IPS-18c (cell line): ENCODE measurements around the gene FUT9.

Experiments
- H3K4me3 ChIP-seq: 2 replicates; pipeline ENCODE4 v1.7.0; 2013; ENCODE audit warnings: low read depth, mild to moderate bottlenecking, low read length, moderate library complexity; ENCODE audit not compliant: insufficient read depth
- H3K9me3 ChIP-seq: one replicate; pipeline ENCODE4 v1.6.1; 2013; ENCODE audit warnings: mild to moderate bottlenecking, low read length, moderate library complexity; ENCODE audit not compliant: control insufficient read depth, insufficient read depth

Gene FUT9

GRCh38 chr6:96151707-96152106 is 135.9 kb downstream of the FUT9 start:
- no peak overlapping the region for H3K4me3 ChIP-seq
- H3K9me3 ChIP-seq, result no peaks in the 10 kb centered on the region

DNA sequence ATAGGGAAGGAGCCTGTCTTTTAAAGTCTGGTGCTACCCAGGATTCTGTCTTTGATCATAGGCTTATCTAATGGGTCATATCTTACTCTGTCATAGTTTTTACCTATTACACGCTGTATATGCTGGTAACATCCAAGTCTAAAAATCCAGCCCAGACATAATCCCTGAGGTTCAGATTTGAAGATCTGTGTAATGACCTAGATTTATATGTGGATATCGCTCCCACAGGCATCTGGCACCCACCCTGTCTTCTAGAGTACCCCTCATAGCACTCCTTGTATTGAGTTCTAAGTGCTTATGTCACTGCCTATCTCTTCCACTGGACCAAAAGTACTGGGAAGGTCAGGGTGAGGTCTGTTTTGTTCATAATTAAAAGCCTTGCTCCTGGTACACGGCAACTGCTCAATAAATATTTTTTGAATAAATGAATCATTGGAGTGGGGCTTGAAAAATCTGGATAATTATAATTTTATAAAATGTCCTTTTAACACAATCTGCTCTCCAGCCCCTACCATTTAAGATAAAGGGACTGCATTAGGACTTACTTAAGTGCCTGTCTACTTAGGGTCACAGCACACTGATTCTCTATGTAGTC is 136.4 kb downstream of the FUT9 start:
- no peak overlapping the region for H3K4me3 ChIP-seq

DNA sequence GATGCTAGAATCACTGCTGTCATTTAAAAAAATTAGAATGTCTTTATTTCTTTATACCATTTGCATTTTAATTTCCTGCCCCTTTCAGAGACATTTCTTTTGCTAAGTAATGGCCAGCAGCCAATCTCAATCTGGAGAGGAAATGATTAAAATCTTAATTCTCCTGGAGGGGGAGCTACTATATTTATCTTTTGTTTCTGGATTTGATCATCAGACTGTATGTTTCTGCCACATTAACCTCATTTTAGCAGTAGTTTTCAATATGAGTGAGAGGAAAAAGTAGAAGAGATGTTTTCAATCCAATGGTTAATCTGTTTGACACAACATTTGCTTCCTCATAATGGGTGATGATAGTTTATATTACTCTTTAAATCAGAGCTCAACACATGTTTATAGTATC is 138.0 kb downstream of the FUT9 start:
- Histone ChIP-seq H3K9me3 (no peaks in the 10 kb centered on the region), H3K4me3 (no peak overlapping the region)

More for the DNA sequence above, 136.4 kb downstream of the FUT9 start:
- no peaks in the 10 kb centered on the region for H3K9me3 ChIP-seq

DNA sequence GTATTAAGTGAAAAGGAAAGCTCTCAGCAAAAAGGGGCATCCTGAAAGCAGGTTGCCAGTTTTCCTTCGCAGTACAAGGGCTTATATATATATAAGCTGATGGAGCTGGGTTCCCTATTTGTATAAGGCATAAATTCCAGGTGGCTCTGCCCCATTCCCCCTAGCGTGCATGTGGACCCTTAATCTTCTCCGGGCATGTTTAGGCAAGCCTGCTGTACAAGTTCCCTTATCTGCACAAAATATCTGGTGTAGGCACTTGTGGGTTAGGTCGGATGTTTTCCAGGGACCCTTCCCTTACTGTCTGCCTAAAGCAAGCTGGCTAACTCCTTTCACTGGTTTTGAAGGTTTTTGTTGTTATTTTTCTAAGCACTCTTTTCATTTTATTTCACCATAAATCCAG is 140.7 kb downstream of the FUT9 start:
- Histone ChIP-seq H3K4me3 (no peak overlapping the region), H3K9me3 (no peaks in the 10 kb centered on the region)

- Histone ChIP-seq H3K9me3 (no peaks in the 10 kb centered on the region), H3K4me3 (no peak overlapping the region)
Observed at GRCh38 chr6:96157018-96157565, 141.3 kb downstream of the FUT9 start.

GRCh38 chr6:96162711-96163120 is 146.9 kb downstream of the FUT9 start:
- H3K4me3 ChIP-seq, result no peak overlapping the region
- H3K9me3 ChIP-seq, result no peaks in the 10 kb centered on the region

GRCh38 chr6:96164802-96165201 is 149.0 kb downstream of the FUT9 start:
- no peaks in the 10 kb centered on the region for H3K9me3 ChIP-seq
- no peak overlapping the region for H3K4me3 ChIP-seq

- Histone ChIP-seq H3K4me3 (no peak overlapping the region), H3K9me3 (no peaks in the 10 kb centered on the region)
Observed at GRCh38 chr6:96171112-96171511, 155.3 kb downstream of the FUT9 start.

DNA sequence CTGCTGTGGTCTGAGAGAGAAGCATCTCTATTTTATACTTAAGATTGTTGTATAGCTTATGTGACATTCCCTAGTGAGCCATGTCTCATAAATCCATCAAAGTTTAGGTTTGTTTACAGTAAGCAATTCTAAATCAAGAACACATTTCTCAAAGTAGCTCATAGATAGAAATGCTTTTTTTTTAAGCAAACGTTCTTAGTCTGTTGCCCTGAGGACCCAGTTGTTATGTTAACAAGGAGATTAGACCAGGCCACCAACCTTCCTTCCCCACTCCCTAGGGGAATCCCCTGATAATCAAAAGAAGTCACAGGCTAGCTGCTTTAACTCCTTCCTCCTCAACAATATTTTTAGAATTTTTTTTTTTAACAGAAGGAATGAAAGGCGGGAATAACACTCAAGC is 169.0 kb downstream of the FUT9 start:
- Histone ChIP-seq H3K4me3 (no peak overlapping the region), H3K9me3 (no peaks in the 10 kb centered on the region)

GRCh38 chr6:96186094-96186493 is 170.3 kb downstream of the FUT9 start:
- H3K9me3 ChIP-seq, result no peaks in the 10 kb centered on the region
- no peak overlapping the region for H3K4me3 ChIP-seq

DNA sequence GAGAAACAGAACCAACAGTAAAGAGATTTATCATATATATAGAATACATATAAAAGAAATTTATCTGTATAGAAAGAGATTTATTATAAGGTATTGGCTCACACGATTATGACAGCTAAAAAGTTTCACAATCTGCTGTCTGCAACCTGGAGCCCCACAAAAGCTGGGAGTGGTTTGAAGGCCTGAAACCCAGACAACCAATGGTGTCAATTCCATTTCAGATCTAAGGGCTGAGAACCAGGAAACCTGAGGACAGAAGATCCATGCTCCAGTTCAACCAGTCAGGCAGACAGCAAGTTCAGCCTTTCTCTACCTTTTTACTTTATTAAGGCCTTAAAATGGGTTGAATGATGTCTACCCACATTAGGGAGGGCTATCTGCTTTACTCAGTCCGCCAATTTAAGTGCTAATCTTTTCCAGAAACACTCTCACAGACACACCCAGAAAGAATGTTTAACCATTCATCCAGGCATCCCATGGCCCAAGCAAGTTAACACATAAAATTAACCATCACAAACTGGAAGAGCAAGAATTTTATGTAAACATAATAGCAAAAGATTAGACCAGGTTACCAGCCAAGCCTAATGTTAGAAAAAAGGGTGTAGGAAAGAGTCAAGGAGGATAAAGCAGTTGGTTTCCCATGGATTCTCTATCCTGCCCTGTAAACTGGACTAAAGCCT is 170.9 kb downstream of the FUT9 start:
- Histone ChIP-seq H3K4me3 (no peak overlapping the region), H3K9me3 (no peaks in the 10 kb centered on the region)

- H3K4me3 ChIP-seq, result no peak overlapping the region
- no peaks in the 10 kb centered on the region for H3K9me3 ChIP-seq
Observed at GRCh38 chr6:96194675-96195074, 178.9 kb downstream of the FUT9 start.

GRCh38 chr6:96195272-96195671 is 179.5 kb downstream of the FUT9 start:
- Histone ChIP-seq H3K9me3 (no peaks in the 10 kb centered on the region), H3K4me3 (no peak overlapping the region)

- Histone ChIP-seq H3K4me3 (no peak overlapping the region), H3K9me3 (no peaks in the 10 kb centered on the region)
Observed at GRCh38 chr6:96196633-96197032, 180.9 kb downstream of the FUT9 start.

DNA sequence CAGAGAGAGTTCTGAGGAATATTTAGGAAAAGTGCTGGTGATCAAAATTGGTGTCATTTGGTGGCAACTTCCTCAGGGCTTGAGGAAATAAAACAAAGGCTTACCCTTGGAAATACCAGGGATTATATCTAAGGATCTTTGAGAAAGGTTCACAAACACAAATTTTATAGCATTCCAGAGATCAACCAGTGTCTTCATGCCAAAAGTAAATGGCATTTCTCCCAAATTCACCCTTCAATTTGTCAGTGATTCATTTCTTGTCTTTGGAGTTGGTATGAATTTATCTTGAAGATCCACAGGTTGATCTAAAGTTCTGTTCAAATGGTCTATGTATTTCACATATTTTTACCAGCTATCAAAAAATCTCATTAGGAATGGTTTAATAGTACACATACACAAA is 181.5 kb downstream of the FUT9 start:
- Histone ChIP-seq H3K4me3 (no peak overlapping the region), H3K9me3 (no peaks in the 10 kb centered on the region)

- no peak overlapping the region for H3K4me3 ChIP-seq
- no peaks in the 10 kb centered on the region for H3K9me3 ChIP-seq
Observed at GRCh38 chr6:96202571-96202970, 186.8 kb downstream of the FUT9 start.

- Histone ChIP-seq H3K9me3 (no peaks in the 10 kb centered on the region), H3K4me3 (no peak overlapping the region)
Observed at GRCh38 chr6:96211341-96211740, 195.6 kb downstream of the FUT9 start.

GRCh38 chr6:96212066-96212465 is 196.3 kb downstream of the FUT9 start:
- no peaks in the 10 kb centered on the region for H3K9me3 ChIP-seq

GRCh38 chr6:96213784-96214183 is 198.0 kb downstream of the FUT9 start:
- H3K4me3 ChIP-seq, result no peak overlapping the region
- H3K9me3 ChIP-seq, result no peaks in the 10 kb centered on the region

More at GRCh38 chr6:96212066-96212465, 196.3 kb downstream of the FUT9 start:
- no peak overlapping the region for H3K4me3 ChIP-seq
